GM21390 (cell line): Measurements from ENCODE around the gene ING3.
A peak's percentile ranks its signal among the peaks of the same experiment; 100 is the strongest.

Source experiments
- ATAC-seq: cut with Tn5 transposase; IDR thresholded peaks from one replicate; pipeline ENCODE4 v1.9.1; 2021; ENCODE audit not compliant: unreplicated experiment

Gene ING3

GRCh38 chr7:120987683-120988590 lies 37.4 kb downstream of the ING3 start:
- peak; percentile 90 for ATAC-seq

GRCh38 chr7:120988591-120989256 lies 38.1 kb downstream of the ING3 start, which contains the start of gene CPED1:
TSS of gene CPED1 (plus strand) at chr7:120988711. CDS start at chr7:120989622, 911 bp downstream.
- ATAC-seq: peak; percentile 58

- ATAC-seq: no peak
These were observed 39.0 kb downstream of the ING3 start for GRCh38 chr7:120989257-120990220.

- no peak for ATAC-seq
These were observed 40.0 kb downstream of the ING3 start for GRCh38 chr7:120990468-120991118.

GRCh38 chr7:120991161-120991560 lies 40.6 kb downstream of the ING3 start:
- ATAC-seq: no peak

GRCh38 chr7:120991581-120991980 lies 41.0 kb downstream of the ING3 start:
- ATAC-seq: no peak

- ATAC-seq: no peak
These were observed 41.8 kb downstream of the ING3 start for GRCh38 chr7:120992272-120992964.

- ATAC-seq: no peak
These were observed 42.5 kb downstream of the ING3 start for GRCh38 chr7:120992965-120993494.

- no peak for ATAC-seq
These were observed 43.1 kb downstream of the ING3 start for GRCh38 chr7:120993553-120994191.

- ATAC-seq: no peak
These were observed 44.2 kb downstream of the ING3 start for GRCh38 chr7:120994512-120995410.

- ATAC-seq: no peak
These were observed 45.1 kb downstream of the ING3 start for GRCh38 chr7:120995654-120996053.

- peak; percentile 65 for ATAC-seq
These were observed 45.9 kb downstream of the ING3 start for GRCh38 chr7:120996333-120996987.

GRCh38 chr7:120996988-120997345 lies 46.4 kb downstream of the ING3 start:
- no peak for ATAC-seq

GRCh38 chr7:120997882-120998474 lies 47.4 kb downstream of the ING3 start:
- ATAC-seq: no peak

- no peak for ATAC-seq
These were observed 47.9 kb downstream of the ING3 start for GRCh38 chr7:120998520-120998919.

GRCh38 chr7:120998996-120999565 lies 48.5 kb downstream of the ING3 start:
- no peak for ATAC-seq
